Liver (tissue), 9 donors: Measurements from ENCODE around the gene DMD. TPM values are rescaled to one million over a fixed set of nuclear protein-coding genes. Genes with fewer than 3 reads are reported as not detected.

Source experiments
- DNase-seq: peaks from one replicate; pipeline ENCODE4 v3.0.0-alpha.2; 2017; ENCODE audit warnings: low spot score
- H3K27ac ChIP-seq, 2 donors: one replicate each; pipeline ENCODE4 v1.7.0; 2013; ENCODE audit warnings: inconsistent platforms in 2 of 2, low read length in 2 of 2, control low read depth in 1 of 2, low read depth in 1 of 2, mild to moderate bottlenecking in 1 of 2
- H3K27me3 ChIP-seq, 4 donors: one replicate each; pipeline versions ENCODE4 v1.6.1 to v1.7.0; 2013; ENCODE audit warnings: low read length in 3 of 4, inconsistent platforms in 1 of 4, mild to moderate bottlenecking in 1 of 4, moderate library complexity in 1 of 4; ENCODE audit not compliant: control insufficient read depth in 4 of 4, insufficient read depth in 4 of 4
- H3K36me3 ChIP-seq, 4 donors: one replicate each; pipeline versions ENCODE4 v1.6.1 to v1.7.0; 2013; ENCODE audit warnings: low read length in 3 of 4, mild to moderate bottlenecking in 3 of 4, low read depth in 1 of 4, moderate library complexity in 1 of 4; ENCODE audit not compliant: control insufficient read depth in 4 of 4, insufficient read depth in 3 of 4
- H3K4me1 ChIP-seq, 4 donors: one replicate each; pipeline versions ENCODE4 v1.6.1 to v1.7.0; 2013; ENCODE audit warnings: low read length in 3 of 4, mild to moderate bottlenecking in 3 of 4, moderate library complexity in 1 of 4; ENCODE audit not compliant: control insufficient read depth in 4 of 4, insufficient read depth in 4 of 4
- H3K4me3 ChIP-seq, 3 donors: one replicate each; pipeline versions ENCODE4 v1.6.1 to v1.7.0; 2013; ENCODE audit warnings: low read length in 3 of 3, control low read depth in 1 of 3, low read depth in 1 of 3, mild to moderate bottlenecking in 1 of 3
- H3K9ac ChIP-seq, 2 donors: one replicate each; pipeline ENCODE4 v1.7.0; 2013; ENCODE audit warnings: low read length in 2 of 2, mild to moderate bottlenecking in 2 of 2, moderate library complexity in 2 of 2, control low read depth in 1 of 2, low read depth in 1 of 2
- H3K9me3 ChIP-seq, 4 donors: one replicate each; pipeline versions ENCODE4 v1.6.1 to v1.7.0; 2013; ENCODE audit warnings: low read length in 3 of 4; ENCODE audit not compliant: control insufficient read depth in 4 of 4
- ATF3 ChIP-seq: IDR thresholded peaks from 2 replicates; pipeline ENCODE4 v1.6.1; 2016; ENCODE audit warnings: antibody characterized with exemption
- EGR1 ChIP-seq, 2 donors: IDR thresholded peaks; 2 replicates each; pipeline ENCODE4 v1.6.1; 2016 to 2018; ENCODE audit warnings: antibody characterized with exemption in 2 of 2, low read depth in 2 of 2
- FOXA1 ChIP-seq: IDR thresholded peaks from 2 replicates; pipeline ENCODE4 v1.6.1; 2016; ENCODE audit warnings: antibody characterized with exemption
- FOXA2 ChIP-seq: IDR thresholded peaks from 2 replicates; pipeline ENCODE4 v1.6.1; 2016; ENCODE audit warnings: antibody characterized with exemption
- GABPA ChIP-seq, 2 donors: IDR thresholded peaks in 1 of 2; conservative IDR thresholded peaks in 1 of 2; 2 replicates each; pipeline ENCODE4 v1.6.1; 2016; ENCODE audit warnings: antibody characterized with exemption in 2 of 2, mild to moderate bottlenecking in 1 of 2, moderate library complexity in 1 of 2
- HNF4A ChIP-seq, 2 donors: conservative IDR thresholded peaks; 2 replicates each; pipeline ENCODE4 v1.6.1; 2016; ENCODE audit warnings: antibody characterized with exemption in 2 of 2, mild to moderate bottlenecking in 2 of 2
- HNF4G ChIP-seq: IDR thresholded peaks from 2 replicates; pipeline ENCODE4 v1.6.1; 2016; ENCODE audit warnings: antibody characterized with exemption
- JUND ChIP-seq, 2 donors: IDR thresholded peaks; 2 replicates each; pipeline ENCODE4 v1.6.1; 2016; ENCODE audit warnings: antibody characterized with exemption in 2 of 2
- MAX ChIP-seq: IDR thresholded peaks from 2 replicates; pipeline ENCODE4 v1.6.1; 2016; ENCODE audit warnings: antibody characterized with exemption
- NR2F2 ChIP-seq: IDR thresholded peaks from 2 replicates; pipeline ENCODE4 v1.6.1; 2016; ENCODE audit warnings: antibody characterized with exemption
- RAD21 ChIP-seq, 2 donors: IDR thresholded peaks; 2 replicates each; pipeline ENCODE4 v1.6.1; 2016; ENCODE audit warnings: antibody characterized with exemption in 2 of 2, mild to moderate bottlenecking in 2 of 2
- REST ChIP-seq: IDR thresholded peaks from 2 replicates; pipeline ENCODE4 v1.6.1; 2016; ENCODE audit warnings: antibody characterized with exemption, mild to moderate bottlenecking
- RXRA ChIP-seq, 2 donors: IDR thresholded peaks; 2 replicates each; pipeline ENCODE4 v1.6.1; 2017 to 2018; ENCODE audit warnings: antibody characterized with exemption in 2 of 2, mild to moderate bottlenecking in 1 of 2
- SP1 ChIP-seq: IDR thresholded peaks from 2 replicates; pipeline ENCODE4 v1.6.1; 2018; ENCODE audit warnings: antibody characterized with exemption, mild to moderate bottlenecking
- TAF1 ChIP-seq: conservative IDR thresholded peaks from 2 replicates; pipeline ENCODE4 v1.6.1; 2016; ENCODE audit warnings: antibody characterized with exemption, mild to moderate bottlenecking
- YY1 ChIP-seq: IDR thresholded peaks from 2 replicates; pipeline ENCODE4 v1.6.1; 2016; ENCODE audit warnings: antibody characterized with exemption, mild to moderate bottlenecking
- ZBTB33 ChIP-seq: IDR thresholded peaks from 2 replicates; pipeline ENCODE4 v1.6.1; 2016; ENCODE audit warnings: antibody characterized with exemption
- WGBS: extraction: QIAGEN DNeasy Blood & Tissue Kit; methylation state at CpG from one replicate; pipeline ENCODE4 v1.1.7; 2013; 5-methylcytosine and 5-hydroxymethylcytosine counted together
- polyA plus RNA-seq, 2 donors: library from polyadenylated mRNA; stranded (reverse) in 1 of 2; unstranded in 1 of 2; fragments of 200-250 nt in 1 of 2; fragments of >200 nt in 1 of 2; fragmentation: Nextera tagmentation in 1 of 2; extraction: Ambion mirVana in 1 of 2; gene quantifications; one replicate each; pipeline versions ENCODE4 v1.2.1 to v1.2.3, GENCODE V29; 2013 to 2015
- total RNA-seq, 2 donors: library from RNA; depleted of rRNA; stranded (reverse); fragments of >200 nt; gene quantifications; one replicate each; pipeline ENCODE4 v1.2.3, GENCODE V29; 2014
- TF ChIP-seq, protein P1 (sequence below): fragments of 150-350 bp; IDR thresholded peaks from 2 replicates; pipeline ENCODE4 v1.5.1; 2017; ENCODE audit warnings: improper control_type of control experiment, low read depth, low read length; ENCODE audit not compliant: missing input control
- donor health status: healthy.
- donor health status: healthy.
- donor health status: healthy.
- donor health status: healthy.
- donor health status: healthy.

Gene DMD
- total and polyA plus RNA-seq, 4 donors: 14.6 to 61.9 (median 23.9) TPM

- H3K9ac ChIP-seq: no peak overlapping the region
- peaks cover 0 to 13% (median 13%) of the 10 kb centered on the region in 4 donors for H3K36me3 ChIP-seq
- 95% methylated on average over 7 of the region's 7 CpGs for WGBS
- H3K4me3 ChIP-seq: no peak overlapping the region
- TF ChIP-seq, protein P1, sequence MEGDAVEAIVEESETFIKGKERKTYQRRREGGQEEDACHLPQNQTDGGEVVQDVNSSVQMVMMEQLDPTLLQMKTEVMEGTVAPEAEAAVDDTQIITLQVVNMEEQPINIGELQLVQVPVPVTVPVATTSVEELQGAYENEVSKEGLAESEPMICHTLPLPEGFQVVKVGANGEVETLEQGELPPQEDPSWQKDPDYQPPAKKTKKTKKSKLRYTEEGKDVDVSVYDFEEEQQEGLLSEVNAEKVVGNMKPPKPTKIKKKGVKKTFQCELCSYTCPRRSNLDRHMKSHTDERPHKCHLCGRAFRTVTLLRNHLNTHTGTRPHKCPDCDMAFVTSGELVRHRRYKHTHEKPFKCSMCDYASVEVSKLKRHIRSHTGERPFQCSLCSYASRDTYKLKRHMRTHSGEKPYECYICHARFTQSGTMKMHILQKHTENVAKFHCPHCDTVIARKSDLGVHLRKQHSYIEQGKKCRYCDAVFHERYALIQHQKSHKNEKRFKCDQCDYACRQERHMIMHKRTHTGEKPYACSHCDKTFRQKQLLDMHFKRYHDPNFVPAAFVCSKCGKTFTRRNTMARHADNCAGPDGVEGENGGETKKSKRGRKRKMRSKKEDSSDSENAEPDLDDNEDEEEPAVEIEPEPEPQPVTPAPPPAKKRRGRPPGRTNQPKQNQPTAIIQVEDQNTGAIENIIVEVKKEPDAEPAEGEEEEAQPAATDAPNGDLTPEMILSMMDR: no peak
- TF ChIP-seq REST (no peak), HNF4A (conservative IDR thresholded peaks at IDR 0.05) (no peak), GABPA (IDR thresholded peaks at IDR 0.05 in 1 of 2, conservative IDR thresholded peaks at IDR 0.05 in 1 of 2) (no peak), ATF3 (no peak)
- DNase-seq: no peak
- H3K9me3 ChIP-seq: no peaks in the 10 kb centered on the region
- H3K27me3 ChIP-seq: no peaks in the 10 kb centered on the region
- no peaks in the 10 kb centered on the region for H3K4me1 ChIP-seq
- no peak overlapping the region for H3K27ac ChIP-seq
These were observed 2085.1 kb downstream of the DMD start for GRCh38 chrX:31126205-31126604.

- Histone ChIP-seq H3K9me3 (no peaks in the 10 kb centered on the region), H3K27me3 (no peaks in the 10 kb centered on the region), H3K9ac (no peak overlapping the region), H3K4me3 (no peak overlapping the region), H3K4me1 (no peaks in the 10 kb centered on the region), H3K27ac (no peak overlapping the region), H3K36me3 (peaks cover 0 to 19% (median 13%) of the 10 kb centered on the region in 4 donors)
- no peak for TF ChIP-seq SP1
- no peak for TF ChIP-seq REST
- no peak for TF ChIP-seq RXRA (IDR thresholded peaks at IDR 0.05)
- TF ChIP-seq RAD21 (IDR thresholded peaks at IDR 0.05): no peak
- no peak for TF ChIP-seq NR2F2
- TF ChIP-seq ZBTB33: no peak
- TF ChIP-seq JUND (IDR thresholded peaks at IDR 0.05): no peak
- TF ChIP-seq ATF3: no peak
- TF ChIP-seq YY1: no peak
- TF ChIP-seq TAF1: no peak
- no peak for TF ChIP-seq GABPA (IDR thresholded peaks at IDR 0.05 in 1 of 2, conservative IDR thresholded peaks at IDR 0.05 in 1 of 2)
- TF ChIP-seq, protein P1: no peak
- no peak for TF ChIP-seq FOXA2
- TF ChIP-seq HNF4G: no peak
- no peak for TF ChIP-seq EGR1 (IDR thresholded peaks at IDR 0.05; ENCODE audit: low read depth in 2 of 2)
- TF ChIP-seq MAX: no peak
- TF ChIP-seq FOXA1: no peak
- no peak for TF ChIP-seq HNF4A (conservative IDR thresholded peaks at IDR 0.05)
- no peak for DNase-seq
- WGBS: 82% methylated on average over 4 of the region's 4 CpGs
These were observed 2086.8 kb downstream of the DMD start for GRCh38 chrX:31124536-31124935.
